IMR-90 (cell line): Measurements from ENCODE around the gene RPL10. TPM values are rescaled to one million over a fixed set of nuclear protein-coding genes. Genes with fewer than 3 reads are reported as not detected.

Experiments
- ATAC-seq: fragments of 200-7000 bp; cut with Tn5 transposase; 2 replicates; pipeline ENCODE4 v1.9.1; 2020; ENCODE audit warnings: low read depth, mild to moderate bottlenecking, moderate library complexity
- BruUV-seq: library from RNA; stranded (reverse); fragments of 400-500 nt; replicated peaks from 2 replicates; lab custom pipeline; 2021; lab: Mats Ljungman, UMichigan
- CTCF ChIA-PET: fragments of 300-600 bp; formaldehyde crosslinking; extraction: SDS; loops from one replicate; lab custom pipeline; 2021; ENCODE audit warnings: antibody characterized with exemption; lab: Yijun Ruan, JAX
- POLR2A ChIA-PET: fragments of 300-600 bp; sonication (Branson Sonifier 250); formaldehyde crosslinking; loops from one replicate; lab custom pipeline; 2022; ENCODE audit warnings: antibody characterized with exemption; ENCODE audit not compliant: unreplicated experiment; lab: Charles Lee
- DNase-seq: peaks from one replicate; pipeline ENCODE4 v3.0.0; 2013
- H2AFZ ChIP-seq: replicated peaks from 2 replicates; pipeline ENCODE3; 2013; ENCODE audit warnings: low read length, mild to moderate bottlenecking; ENCODE audit not compliant: poor library complexity
- H2AK5ac ChIP-seq: 2 replicates; pipeline ENCODE4 v1.6.1; 2013; ENCODE audit warnings: low read depth, low read length, inconsistent platforms
- H2AK9ac ChIP-seq: replicated peaks from 2 replicates; pipeline ENCODE3; 2013; ENCODE audit warnings: mild to moderate bottlenecking, low read depth, low read length, moderate library complexity; ENCODE audit not compliant: poor library complexity
- H2BK120ac ChIP-seq: 2 replicates; pipeline ENCODE4 v1.6.1; 2013; ENCODE audit warnings: low read depth, low read length, inconsistent platforms
- H2BK15ac ChIP-seq: 3 replicates; pipeline ENCODE4 v1.6.1; 2013; ENCODE audit warnings: low read depth, low read length, inconsistent platforms
- H2BK20ac ChIP-seq: 2 replicates; pipeline ENCODE4 v1.6.1; 2013; ENCODE audit warnings: low read depth, mild to moderate bottlenecking, inconsistent platforms, low read length, moderate library complexity
- H2BK5ac ChIP-seq: 2 replicates; pipeline ENCODE4 v1.6.1; 2013; ENCODE audit warnings: mild to moderate bottlenecking, low read depth, low read length, inconsistent platforms; ENCODE audit not compliant: poor library complexity, severe bottlenecking
- H3K14ac ChIP-seq: replicated peaks from 2 replicates; pipeline ENCODE4 v1.6.1; 2013; ENCODE audit warnings: low read depth, low read length, inconsistent platforms
- H3K18ac ChIP-seq: 2 replicates; pipeline ENCODE4 v1.6.1; 2013; ENCODE audit warnings: low read depth, low read length, control low read depth
- H3K23ac ChIP-seq: 2 replicates; pipeline ENCODE4 v1.6.1; 2013; ENCODE audit warnings: low read depth, low read length, inconsistent platforms
- H3K27ac ChIP-seq: 2 replicates; pipeline ENCODE4 v1.5.1; 2013; ENCODE audit warnings: mild to moderate bottlenecking, control low read depth, low read length; ENCODE audit not compliant: insufficient read depth
- H3K27me3 ChIP-seq: 2 replicates; pipeline ENCODE4 v1.6.1; 2013; ENCODE audit warnings: low read length; ENCODE audit not compliant: control insufficient read depth, insufficient read depth
- H3K36me3 ChIP-seq: 2 replicates; pipeline ENCODE4 v1.6.1; 2013; ENCODE audit warnings: low read length, mixed read lengths; ENCODE audit not compliant: control insufficient read depth, insufficient read depth
- H3K4ac ChIP-seq: 2 replicates; pipeline ENCODE4 v1.6.1; 2013; ENCODE audit warnings: low read depth, low read length, inconsistent platforms
- H3K4me1 ChIP-seq: 2 replicates; pipeline ENCODE4 v1.6.1; 2013; ENCODE audit warnings: low read length, mixed read lengths; ENCODE audit not compliant: control insufficient read depth, insufficient read depth
- H3K4me2 ChIP-seq: 2 replicates; pipeline ENCODE4 v1.6.1; 2013; ENCODE audit warnings: low read depth, mild to moderate bottlenecking, control low read depth, low read length, moderate library complexity
- H3K4me3 ChIP-seq: 2 replicates; pipeline ENCODE4 v1.5.1; 2013; ENCODE audit warnings: low read depth, mild to moderate bottlenecking, control low read depth, low read length, moderate library complexity; ENCODE audit not compliant: insufficient read depth
- H3K56ac ChIP-seq: 2 replicates; pipeline ENCODE4 v1.6.1; 2013; ENCODE audit warnings: low read length, inconsistent platforms; ENCODE audit not compliant: insufficient read depth; ENCODE audit errors: extremely low read depth
- H3K79me1 ChIP-seq, 2 experiments: 2 replicates each; pipeline ENCODE4 v1.6.1; 2013; ENCODE audit warnings: low read length in 2 of 2, inconsistent platforms in 1 of 2, low read depth in 1 of 2
- H3K9ac ChIP-seq: 2 replicates; pipeline ENCODE4 v1.6.1; 2013; ENCODE audit warnings: low read depth, low read length, control low read depth
- H3K9me1 ChIP-seq: 2 replicates; pipeline ENCODE4 v1.6.1; 2013; ENCODE audit warnings: low read length, inconsistent platforms; ENCODE audit not compliant: insufficient read depth
- H3K9me3 ChIP-seq: 2 replicates; pipeline ENCODE4 v1.6.1; 2013; ENCODE audit warnings: low read length; ENCODE audit not compliant: control insufficient read depth, insufficient read depth
- H4K20me1 ChIP-seq: 2 replicates; pipeline ENCODE4 v1.6.1; 2013; ENCODE audit warnings: low read length, inconsistent platforms; ENCODE audit not compliant: insufficient read depth
- H4K5ac ChIP-seq: 2 replicates; pipeline ENCODE4 v1.6.1; 2013; ENCODE audit warnings: mild to moderate bottlenecking, low read depth, low read length, control low read depth
- H4K8ac ChIP-seq, 2 experiments: 2 replicates each; pipeline ENCODE4 v1.6.1; 2013; ENCODE audit warnings: low read depth in 2 of 2, low read length in 2 of 2, control low read depth in 1 of 2, inconsistent platforms in 1 of 2
- H4K91ac ChIP-seq: 2 replicates; pipeline ENCODE4 v1.6.1; 2013; ENCODE audit warnings: low read depth, low read length, inconsistent platforms; ENCODE audit not compliant: insufficient read depth
- BHLHE40 ChIP-seq: fragments of 150-350 bp; IDR thresholded peaks from 2 replicates; pipeline ENCODE4 v1.6.1; 2016; ENCODE audit warnings: mild to moderate bottlenecking, low read depth, low read length
- CEBPB ChIP-seq: IDR thresholded peaks from 2 replicates; pipeline ENCODE4 v1.6.1; 2012; ENCODE audit warnings: low read depth, low read length, improper control_type of control experiment
- CHD1 ChIP-seq: IDR thresholded peaks from 2 replicates; pipeline ENCODE4 v1.6.1; 2012; ENCODE audit warnings: low read depth, low read length, improper control_type of control experiment
- MAFK ChIP-seq: IDR thresholded peaks from 2 replicates; pipeline ENCODE4 v1.6.1; 2012; ENCODE audit warnings: low read depth, low read length, improper control_type of control experiment
- MAZ ChIP-seq: IDR thresholded peaks from 2 replicates; pipeline ENCODE4 v1.6.1; 2012; ENCODE audit warnings: low read depth, mild to moderate bottlenecking, low read length, improper control_type of control experiment, moderate library complexity, borderline replicate concordance
- MXI1 ChIP-seq: IDR thresholded peaks from 2 replicates; pipeline ENCODE4 v1.6.1; 2012; ENCODE audit warnings: low read depth, mild to moderate bottlenecking, low read length, moderate library complexity, borderline replicate concordance
- NFE2L2 ChIP-seq: fragments of 150-350 bp; IDR thresholded peaks from 2 replicates; pipeline ENCODE4 v1.6.1; 2016; ENCODE audit warnings: low read depth, mild to moderate bottlenecking, low read length
- POLR2A ChIP-seq: IDR thresholded peaks from 2 replicates; pipeline ENCODE4 v1.6.1; 2012; ENCODE audit warnings: mild to moderate bottlenecking, low read depth, low read length
- RAD21 ChIP-seq: IDR thresholded peaks from 2 replicates; pipeline ENCODE4 v1.6.1; 2012; ENCODE audit warnings: low read length, improper control_type of control experiment
- RCOR1 ChIP-seq: IDR thresholded peaks from 2 replicates; pipeline ENCODE4 v1.6.1; 2012; ENCODE audit warnings: mild to moderate bottlenecking, low read length, improper control_type of control experiment; ENCODE audit not compliant: insufficient replicate concordance
- RFX5 ChIP-seq: IDR thresholded peaks from 2 replicates; pipeline ENCODE4 v1.8.0; 2012; ENCODE audit warnings: low read depth, mild to moderate bottlenecking, low read length, moderate library complexity
- WGBS, 2 experiments: methylation state at CpG; one replicate each; pipeline versions ENCODE4 v1.1.5 to v1.1.7; 2013; ENCODE audit warnings: missing lambda C conversion rate in 2 of 2; ENCODE audit not compliant: insufficient read length in 1 of 2; ENCODE audit errors: extremely low coverage in 2 of 2; 5-methylcytosine and 5-hydroxymethylcytosine counted together
- dilution Hi-C: fragments of 300-500 bp; cut with HindIII; formaldehyde crosslinking; loops from one replicate; pipeline ENCODE4 v1.14.3; 2018; ENCODE audit warnings: low sequenced_read_pairs; ENCODE audit not compliant: unreplicated experiment
- in situ Hi-C: fragments of 300-500 bp; cut with MboI; formaldehyde crosslinking; loops from 3 replicates; pipeline ENCODE4 v1.14.3; 2019; ENCODE audit warnings: low sequenced_read_pairs, inconsistent platforms, mixed read lengths
- intact Hi-C: fragments of 100-400 bp; cut with micrococcal nuclease; formaldehyde crosslinking; loops from 2 replicates; pipeline ENCODE4 v1.10.0; 2022
- polyA plus RNA-seq, 3 experiments: library from polyadenylated mRNA; depleted of rRNA; stranded (reverse); fragments of >200 nt; gene quantifications; 2 replicates each; pipeline ENCODE4 v1.2.3, GENCODE V29; 2012; ENCODE audit warnings: low replicate concordance in 1 of 3
- total RNA-seq: library from RNA; depleted of rRNA; stranded (reverse); fragments of >200 nt; gene quantifications from 2 replicates; pipeline ENCODE4 v1.2.3, GENCODE V29; 2012
- TF ChIP-seq, protein P1 (sequence below): fragments of 150-350 bp; IDR thresholded peaks from 2 replicates; pipeline ENCODE4 v1.6.1; 2016; ENCODE audit warnings: low read depth, mild to moderate bottlenecking, low read length, moderate library complexity, borderline replicate concordance
- TF ChIP-seq, protein P2 (sequence below): fragments of 150-350 bp; IDR thresholded peaks from 2 replicates; pipeline ENCODE4 v1.6.1; 2017; ENCODE audit warnings: mild to moderate bottlenecking, antibody characterized with exemption, low read length, low read depth

The RPL10 gene
- total and polyA plus RNA-seq, 2 of the 4 experiments (the other 2 are of a cell fraction) = 1,582 to 7,467 TPM

- BruUV-seq = no TSS peak
- H3K36me3 ChIP-seq = peaks cover 60% of the 10 kb centered on the region
- peaks cover 7% of the 10 kb centered on the region for H3K4me1 ChIP-seq
- peak overlapping the region; percentile 88 for H4K5ac ChIP-seq
- H2BK120ac ChIP-seq = peak overlapping the region; percentile 74; the same call in 1 of the 2 replicates
- peak; percentile 90 for DNase-seq
- peak overlapping the region; percentile 94 for H3K9ac ChIP-seq
- peak overlapping the region; percentile 89 for H3K4ac ChIP-seq
- peak overlapping the region; percentile 89 for H3K14ac ChIP-seq
- peak overlapping the region; percentile 89 for H4K91ac ChIP-seq
- in situ Hi-C loops = no loop called here
- CTCF ChIA-PET = no interaction called here
- H3K27me3 ChIP-seq = no peaks in the 10 kb centered on the region
- H2BK5ac ChIP-seq = peak overlapping the region; percentile 98
- POLR2A ChIA-PET = interaction anchor here (0.5 to 0.6 kb wide), 4 partner anchors 10 to 923 kb away, joined by 3 to 7 read pairs (median 4); partner anchors contain the start of genes EMD and TREX2
- H4K20me1 ChIP-seq = peaks cover 72% of the 10 kb centered on the region
- H3K9me3 ChIP-seq = no peaks in the 10 kb centered on the region
- H2BK20ac ChIP-seq = peak overlapping the region; percentile 8; the same call in 1 of the 2 replicates
- peak overlapping the region; percentile 85 to 97 for H4K8ac ChIP-seq
- H3K27ac ChIP-seq = peak overlapping the region; percentile 99
- no peak overlapping the region for H2BK15ac ChIP-seq
- H3K23ac ChIP-seq = peak overlapping the region; percentile 65; the same call in 1 of the 2 replicates
- peak overlapping the region; percentile 75 for H3K18ac ChIP-seq
- H3K79me1 ChIP-seq = peaks cover 0 to 17% of the 10 kb centered on the region in 2 experiments; a peak in 1 of 4 replicates
- peak overlapping the region; percentile 80 for H3K4me2 ChIP-seq
- peak overlapping the region; percentile 76 for H2AK5ac ChIP-seq
- TF ChIP-seq NFE2L2 = no peak
- TF ChIP-seq MXI1 = peak; percentile 56
- TF ChIP-seq MAZ = peak; percentile 17; the same call in 1 of the 2 replicates
- no peak for TF ChIP-seq RAD21
- TF ChIP-seq POLR2A = peak; percentile 73
- no peak for TF ChIP-seq MAFK
- no peak for TF ChIP-seq CHD1
- TF ChIP-seq BHLHE40 = no peak
- TF ChIP-seq, protein P1, sequence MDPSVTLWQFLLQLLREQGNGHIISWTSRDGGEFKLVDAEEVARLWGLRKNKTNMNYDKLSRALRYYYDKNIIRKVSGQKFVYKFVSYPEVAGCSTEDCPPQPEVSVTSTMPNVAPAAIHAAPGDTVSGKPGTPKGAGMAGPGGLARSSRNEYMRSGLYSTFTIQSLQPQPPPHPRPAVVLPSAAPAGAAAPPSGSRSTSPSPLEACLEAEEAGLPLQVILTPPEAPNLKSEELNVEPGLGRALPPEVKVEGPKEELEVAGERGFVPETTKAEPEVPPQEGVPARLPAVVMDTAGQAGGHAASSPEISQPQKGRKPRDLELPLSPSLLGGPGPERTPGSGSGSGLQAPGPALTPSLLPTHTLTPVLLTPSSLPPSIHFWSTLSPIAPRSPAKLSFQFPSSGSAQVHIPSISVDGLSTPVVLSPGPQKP = no peak
- TF ChIP-seq, protein P2, sequence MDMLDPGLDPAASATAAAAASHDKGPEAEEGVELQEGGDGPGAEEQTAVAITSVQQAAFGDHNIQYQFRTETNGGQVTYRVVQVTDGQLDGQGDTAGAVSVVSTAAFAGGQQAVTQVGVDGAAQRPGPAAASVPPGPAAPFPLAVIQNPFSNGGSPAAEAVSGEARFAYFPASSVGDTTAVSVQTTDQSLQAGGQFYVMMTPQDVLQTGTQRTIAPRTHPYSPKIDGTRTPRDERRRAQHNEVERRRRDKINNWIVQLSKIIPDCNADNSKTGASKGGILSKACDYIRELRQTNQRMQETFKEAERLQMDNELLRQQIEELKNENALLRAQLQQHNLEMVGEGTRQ = peak; percentile 29; the same call in 1 of the 2 replicates
- no peak for TF ChIP-seq RFX5
- no peak for TF ChIP-seq RCOR1
- TF ChIP-seq CEBPB = no peak
- intact Hi-C loops = no loop called here
- dilution Hi-C loops = no loop called here
- H3K56ac ChIP-seq = peak overlapping the region; percentile 82
- ATAC-seq = peak; percentile 13
- no CpG with 5 or more reads among the region's 16 CpGs for WGBS, 2 experiments
- H3K9me1 ChIP-seq = no peaks in the 10 kb centered on the region
- H2AK9ac ChIP-seq = peak overlapping the region; percentile 100
- peak overlapping the region; percentile 41 for H2AFZ ChIP-seq
- H3K4me3 ChIP-seq = peak overlapping the region; percentile 95
Measured at GRCh38 chrX:154368630-154369448, 29.3 kb upstream of the RPL10 start.
